OCI-LY7 (cell line): ENCODE results near the gene ATP6V1C2. TPM values are rescaled to one million over a fixed set of nuclear protein-coding genes. Genes with fewer than 3 reads are reported as not detected.

Experiments used
- BruUV-seq: library from RNA; stranded (reverse); fragments of 400-500 nt; replicated peaks from 2 replicates; lab custom pipeline; 2021; lab: Mats Ljungman, UMichigan
- CTCF ChIA-PET: fragments of 300-600 bp; sonication (Branson Sonifier 250); formaldehyde crosslinking; loops from one replicate; lab custom pipeline; 2022; ENCODE audit warnings: antibody characterized with exemption; ENCODE audit not compliant: unreplicated experiment; lab: Charles Lee
- POLR2A ChIA-PET: fragments of 300-600 bp; sonication (Branson Sonifier 250); formaldehyde crosslinking; loops from one replicate; lab custom pipeline; 2022; ENCODE audit warnings: antibody characterized with exemption; lab: Charles Lee
- DNase-seq: peaks from one replicate; pipeline ENCODE4 v3.0.0-alpha.2; 2015; ENCODE audit warnings: low spot score
- H2AFZ ChIP-seq: fragments of 200-600 bp; sonication (generic), shearing (Covaris generic); 2 replicates; pipeline ENCODE4 v1.6.1; 2014; ENCODE audit warnings: mild to moderate bottlenecking, antibody characterized with exemption, low read length, moderate library complexity
- H3K27ac ChIP-seq: fragments of 200-600 bp; sonication (generic); 2 replicates; pipeline ENCODE4 v1.5.1; 2014; ENCODE audit warnings: mixed run types, low read depth, mild to moderate bottlenecking, moderate library complexity, low read length, inconsistent platforms; ENCODE audit not compliant: poor library complexity, severe bottlenecking
- H3K36me3 ChIP-seq: fragments of 200-600 bp; sonication (generic); 2 replicates; pipeline ENCODE4 v1.6.1; 2014; ENCODE audit warnings: mild to moderate bottlenecking, antibody characterized with exemption, low read length, moderate library complexity, mixed read lengths; ENCODE audit not compliant: insufficient read depth
- H3K4me1 ChIP-seq: fragments of 200-600 bp; sonication (generic); 2 replicates; pipeline ENCODE4 v1.5.1; 2014; ENCODE audit warnings: mild to moderate bottlenecking, low read length; ENCODE audit not compliant: insufficient read depth, poor library complexity, severe bottlenecking
- H3K4me2 ChIP-seq: fragments of 200-600 bp; sonication (generic); 2 replicates; pipeline ENCODE4 v1.6.1; 2014; ENCODE audit warnings: mild to moderate bottlenecking, low read length
- H3K4me3 ChIP-seq: fragments of 200-600 bp; sonication (generic); 2 replicates; pipeline ENCODE4 v1.5.1; 2014; ENCODE audit warnings: mild to moderate bottlenecking, low read depth, low read length; ENCODE audit not compliant: poor library complexity, severe bottlenecking
- H3K79me2 ChIP-seq: fragments of 200-600 bp; sonication (generic); 2 replicates; pipeline ENCODE4 v1.6.1; 2016; ENCODE audit warnings: low read depth, mild to moderate bottlenecking, low read length, moderate library complexity, mixed read lengths; ENCODE audit not compliant: insufficient read depth
- H3K9me2 ChIP-seq: fragments of 200-600 bp; sonication (generic); 2 replicates; pipeline ENCODE4 v1.6.1; 2016; ENCODE audit warnings: mild to moderate bottlenecking, low read length, mixed read lengths; ENCODE audit not compliant: insufficient read depth
- H3K9me3 ChIP-seq: fragments of 200-600 bp; sonication (generic); 2 replicates; pipeline ENCODE4 v1.6.1; 2014; ENCODE audit warnings: mild to moderate bottlenecking, mixed run types, low read length, mixed read lengths
- H4K20me1 ChIP-seq: fragments of 200-600 bp; sonication (generic); 2 replicates; pipeline ENCODE4 v1.6.1; 2014; ENCODE audit warnings: mild to moderate bottlenecking, antibody characterized with exemption, low read length, moderate library complexity, mixed read lengths; ENCODE audit not compliant: insufficient read depth
- EZH2phosphoT487 ChIP-seq: fragments of 200-600 bp; sonication (generic); IDR thresholded peaks from 2 replicates; pipeline ENCODE4 v1.6.1; 2018; ENCODE audit warnings: low read depth, borderline replicate concordance, mild to moderate bottlenecking, mixed run types, antibody characterized with exemption, low read length, moderate library complexity, mixed read lengths
- intact Hi-C: fragments of 100-400 bp; cut with micrococcal nuclease; formaldehyde crosslinking; loops from one replicate; pipeline ENCODE4 v1.10.0; 2022; ENCODE audit not compliant: unreplicated experiment
- total RNA-seq, 2 experiments: library from RNA; depleted of rRNA in 1 of 2; stranded (reverse); fragments of >200 nt in 1 of 2; shearing (Covaris generic) in 1 of 2; gene quantifications; 2 replicates each; pipeline ENCODE4 v1.2.3, GENCODE V29; 2014 to 2022
- TF ChIP-seq, protein P1 (sequence below): fragments of 200-600 bp; sonication (generic); conservative IDR thresholded peaks from 2 replicates; pipeline ENCODE4 v1.5.1; 2014; ENCODE audit warnings: mild to moderate bottlenecking, antibody characterized with exemption, low read length, moderate library complexity, mixed read lengths

ATP6V1C2 gene
- total RNA-seq, 2 experiments from 2014 or later = 0.13 TPM; not detected in 1

DNA sequence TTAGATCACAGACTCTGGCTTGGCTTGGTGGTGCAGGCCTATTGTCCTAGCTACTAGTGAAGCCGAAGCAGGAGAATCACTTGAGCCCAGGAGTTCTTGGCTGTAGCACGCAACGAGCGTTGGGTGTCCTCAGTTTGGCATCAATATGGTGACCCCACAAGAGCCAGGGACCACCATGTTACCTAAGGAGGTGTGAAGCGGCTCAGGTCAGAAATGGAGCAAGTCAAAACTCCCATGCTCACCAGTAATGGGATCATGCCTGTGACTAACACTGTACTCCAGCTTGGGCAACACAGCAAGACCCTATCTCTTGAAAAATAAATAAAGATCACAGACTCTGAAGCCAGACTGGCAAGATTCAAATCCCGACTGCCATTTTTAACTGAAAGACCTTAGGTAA is 29.9 kb upstream of the ATP6V1C2 start:
- Histone ChIP-seq H3K9me3 (no peaks in the 10 kb centered on the region), H2AFZ (no peak overlapping the region), H4K20me1 (peaks cover 16% of the 10 kb centered on the region), H3K4me3 (no peak overlapping the region), H3K4me1 (peaks cover 23% of the 10 kb centered on the region), H3K79me2 (peaks cover 42% of the 10 kb centered on the region), H3K4me2 (no peak overlapping the region), H3K27ac (no peak overlapping the region), H3K9me2 (no peaks in the 10 kb centered on the region), H3K36me3 (peaks cover 6% of the 10 kb centered on the region; the same call in 1 of the 2 replicates)
- POLR2A ChIA-PET = no interaction called here
- CTCF ChIA-PET = no interaction called here
- intact Hi-C loops = no loop called here
- TF ChIP-seq, protein P1, sequence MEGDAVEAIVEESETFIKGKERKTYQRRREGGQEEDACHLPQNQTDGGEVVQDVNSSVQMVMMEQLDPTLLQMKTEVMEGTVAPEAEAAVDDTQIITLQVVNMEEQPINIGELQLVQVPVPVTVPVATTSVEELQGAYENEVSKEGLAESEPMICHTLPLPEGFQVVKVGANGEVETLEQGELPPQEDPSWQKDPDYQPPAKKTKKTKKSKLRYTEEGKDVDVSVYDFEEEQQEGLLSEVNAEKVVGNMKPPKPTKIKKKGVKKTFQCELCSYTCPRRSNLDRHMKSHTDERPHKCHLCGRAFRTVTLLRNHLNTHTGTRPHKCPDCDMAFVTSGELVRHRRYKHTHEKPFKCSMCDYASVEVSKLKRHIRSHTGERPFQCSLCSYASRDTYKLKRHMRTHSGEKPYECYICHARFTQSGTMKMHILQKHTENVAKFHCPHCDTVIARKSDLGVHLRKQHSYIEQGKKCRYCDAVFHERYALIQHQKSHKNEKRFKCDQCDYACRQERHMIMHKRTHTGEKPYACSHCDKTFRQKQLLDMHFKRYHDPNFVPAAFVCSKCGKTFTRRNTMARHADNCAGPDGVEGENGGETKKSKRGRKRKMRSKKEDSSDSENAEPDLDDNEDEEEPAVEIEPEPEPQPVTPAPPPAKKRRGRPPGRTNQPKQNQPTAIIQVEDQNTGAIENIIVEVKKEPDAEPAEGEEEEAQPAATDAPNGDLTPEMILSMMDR = no peak
- TF ChIP-seq EZH2phosphoT487 = no peak
- DNase-seq = no peak
- no TSS peak for BruUV-seq

DNA sequence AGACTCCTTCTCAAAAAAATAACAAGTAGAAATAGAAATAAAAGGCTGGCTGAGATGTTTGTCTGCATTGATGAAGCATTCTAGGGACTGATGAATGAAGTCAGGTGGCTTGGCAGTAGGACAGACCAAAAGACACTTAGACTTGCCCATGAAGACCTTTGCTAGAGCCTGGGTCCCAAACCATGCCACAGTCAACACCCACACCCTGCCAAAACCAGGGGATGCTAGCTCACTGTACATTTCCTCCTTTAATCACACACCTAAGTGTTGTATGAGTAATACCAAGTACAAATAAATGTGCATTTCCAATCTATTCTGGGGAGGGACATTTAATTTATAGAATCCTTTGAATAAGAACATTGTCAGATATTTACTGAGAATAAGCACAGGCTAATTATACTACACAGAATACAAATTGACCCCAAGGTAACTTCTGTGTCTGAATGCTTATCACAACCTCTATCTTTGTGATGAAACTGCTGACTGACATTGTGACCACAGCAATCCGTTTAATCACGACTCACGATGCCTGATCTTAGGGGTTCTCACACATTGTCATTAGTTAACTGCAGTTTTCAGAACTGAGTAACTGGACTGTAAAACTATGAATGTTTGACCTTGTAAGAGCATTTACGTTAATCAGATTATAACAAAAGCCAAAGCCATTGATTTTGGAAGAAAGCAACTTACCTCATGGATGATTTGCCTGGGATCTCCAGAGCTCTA is 21.2 kb upstream of the ATP6V1C2 start:
- H3K9me2 ChIP-seq = no peaks in the 10 kb centered on the region
- CTCF ChIA-PET = no interaction called here
- no TSS peak for BruUV-seq
- no peak overlapping the region for H3K27ac ChIP-seq
- H3K9me3 ChIP-seq = no peaks in the 10 kb centered on the region
- POLR2A ChIA-PET = no interaction called here
- H3K79me2 ChIP-seq = no peaks in the 10 kb centered on the region
- H3K36me3 ChIP-seq = no peaks in the 10 kb centered on the region
- no peak overlapping the region for H2AFZ ChIP-seq
- H4K20me1 ChIP-seq = no peaks in the 10 kb centered on the region
- H3K4me1 ChIP-seq = no peaks in the 10 kb centered on the region
- no peak for DNase-seq
- intact Hi-C loops = no loop called here
- TF ChIP-seq, protein P1 = no peak
- TF ChIP-seq EZH2phosphoT487 = no peak
- H3K4me3 ChIP-seq = no peak overlapping the region
- no peak overlapping the region for H3K4me2 ChIP-seq

DNA sequence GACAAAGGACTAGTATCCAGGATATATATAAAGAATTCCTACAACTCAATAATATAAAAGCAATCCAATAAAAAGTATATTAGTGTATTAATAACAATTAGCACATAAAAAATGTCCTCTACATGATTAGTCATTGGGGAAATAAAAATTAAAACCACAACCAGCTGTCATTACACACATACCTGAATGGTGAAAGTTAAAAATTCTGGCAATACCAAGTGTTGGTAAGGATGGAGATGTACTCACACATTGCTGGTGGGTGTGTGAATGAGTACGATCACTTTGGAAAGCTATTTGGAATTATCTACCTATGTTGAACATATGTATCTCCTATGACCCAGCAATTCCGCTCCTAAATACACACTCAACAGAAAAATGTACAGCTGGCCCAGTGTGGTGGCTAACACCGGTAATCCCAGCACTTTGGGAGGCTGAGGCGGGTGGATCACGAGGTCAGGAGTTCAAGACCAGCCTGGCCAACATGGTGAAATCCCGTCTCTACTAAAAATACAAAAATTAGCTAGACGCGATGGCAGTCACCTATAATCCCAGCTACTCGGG is 17.3 kb upstream of the ATP6V1C2 start:
- ChIA-PET CTCF (no interaction called here), POLR2A (interaction anchor here (0.6 to 0.7 kb wide), 2 partner anchors 18 to 1307 kb away, joined by 3 to 4 read pairs; no protein-coding TSS in a partner anchor)
- Histone ChIP-seq H3K79me2 (no peaks in the 10 kb centered on the region), H3K9me2 (no peaks in the 10 kb centered on the region), H3K4me2 (no peak overlapping the region), H3K9me3 (no peaks in the 10 kb centered on the region), H3K27ac (no peak overlapping the region), H2AFZ (no peak overlapping the region), H3K4me1 (no peaks in the 10 kb centered on the region), H3K36me3 (no peaks in the 10 kb centered on the region), H4K20me1 (no peaks in the 10 kb centered on the region), H3K4me3 (no peak overlapping the region)
- TF ChIP-seq EZH2phosphoT487 = no peak
- TF ChIP-seq, protein P1 = no peak
- intact Hi-C loops = no loop called here
- no TSS peak for BruUV-seq
- DNase-seq = no peak
